CD1c-positive myeloid dendritic cell (primary cell): Measurements from ENCODE around the gene ROMO1.
A peak's percentile ranks its signal among the peaks of the same experiment; 100 is the strongest.
"Not testable (repeated sequence)": the region's sequence is repeated elsewhere in the genome, so short reads cannot be mapped to it uniquely, and the experiment has no call there.

Experiments
- DNase-seq: peaks from one replicate; pipeline ENCODE4 v3.0.0-alpha.2; 2016; ENCODE audit errors: extremely low spot score

The ROMO1 gene

GRCh38 chr20:35710039-35710438, 10.8 kb downstream of the ROMO1 start:
- no peak for DNase-seq

- DNase-seq: no peak
Measured at GRCh38 chr20:35710884-35711587, 11.8 kb downstream of the ROMO1 start.

GRCh38 chr20:35711588-35712209, 12.5 kb downstream of the ROMO1 start:
- no peak for DNase-seq

GRCh38 chr20:35713120-35713519, 13.9 kb downstream of the ROMO1 start:
- DNase-seq: not testable (repeated sequence)

- no peak for DNase-seq
Measured at GRCh38 chr20:35714127-35714526, 14.9 kb downstream of the ROMO1 start.

- DNase-seq: no peak
Measured at GRCh38 chr20:35715652-35716051, 16.4 kb downstream of the ROMO1 start.

GRCh38 chr20:35716330-35716729, 17.1 kb downstream of the ROMO1 start:
- DNase-seq: no peak

- DNase-seq: not testable (repeated sequence)
Measured at GRCh38 chr20:35718321-35718720, 19.1 kb downstream of the ROMO1 start.

GRCh38 chr20:35718972-35719635, 19.9 kb downstream of the ROMO1 start:
- no peak for DNase-seq

GRCh38 chr20:35719717-35720116, 20.5 kb downstream of the ROMO1 start:
- DNase-seq: no peak

GRCh38 chr20:35720165-35721123, 21.2 kb downstream of the ROMO1 start:
- no peak for DNase-seq

GRCh38 chr20:35721219-35721618, 22.0 kb downstream of the ROMO1 start:
- DNase-seq: no peak

GRCh38 chr20:35721621-35722020, 22.4 kb downstream of the ROMO1 start:
- no peak for DNase-seq

GRCh38 chr20:35723275-35723639, 24.1 kb downstream of the ROMO1 start:
- not testable (repeated sequence) for DNase-seq

GRCh38 chr20:35723652-35724320, 24.6 kb downstream of the ROMO1 start:
- DNase-seq: not testable (repeated sequence)

- DNase-seq: no peak
Measured at GRCh38 chr20:35724321-35725230, 25.4 kb downstream of the ROMO1 start.

- DNase-seq: peak; percentile 40
Measured at GRCh38 chr20:35726842-35727711, 27.9 kb downstream of the ROMO1 start.

GRCh38 chr20:35729283-35729807, 30.1 kb downstream of the ROMO1 start:
- DNase-seq: no peak
